Activated CD8-positive, alpha-beta memory T cell treated with anti-CD3 and anti-CD28 coated beads, Interleukin-2, amount 50 U/mL, for 4 hours (primary cell): ENCODE data around the gene LRMDA.

Experiments
- DNase-seq: peaks from one replicate; pipeline ENCODE4 v3.0.0-alpha.2; 2020

Gene LRMDA

DNA sequence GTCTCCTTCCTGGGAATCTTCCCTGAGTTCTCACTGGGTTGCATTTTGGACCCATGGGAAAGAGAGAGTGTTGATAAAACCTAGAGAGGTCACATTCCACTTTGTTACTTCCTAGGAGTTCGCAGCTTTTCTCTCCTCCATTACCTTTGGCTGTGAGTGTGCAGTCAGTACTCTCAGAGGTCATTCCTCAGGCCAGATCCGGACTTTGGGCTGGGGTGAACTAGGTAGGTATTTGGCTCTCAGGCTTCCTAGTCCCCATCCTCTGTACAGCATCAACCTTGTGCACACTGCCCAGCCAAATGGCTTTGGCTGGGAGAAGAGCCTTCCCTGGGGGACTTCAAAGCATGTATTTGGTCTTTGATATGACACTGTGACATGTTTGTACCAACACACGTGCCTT, 508.1 kb downstream of the LRMDA start:
- DNase-seq: no peak

DNA sequence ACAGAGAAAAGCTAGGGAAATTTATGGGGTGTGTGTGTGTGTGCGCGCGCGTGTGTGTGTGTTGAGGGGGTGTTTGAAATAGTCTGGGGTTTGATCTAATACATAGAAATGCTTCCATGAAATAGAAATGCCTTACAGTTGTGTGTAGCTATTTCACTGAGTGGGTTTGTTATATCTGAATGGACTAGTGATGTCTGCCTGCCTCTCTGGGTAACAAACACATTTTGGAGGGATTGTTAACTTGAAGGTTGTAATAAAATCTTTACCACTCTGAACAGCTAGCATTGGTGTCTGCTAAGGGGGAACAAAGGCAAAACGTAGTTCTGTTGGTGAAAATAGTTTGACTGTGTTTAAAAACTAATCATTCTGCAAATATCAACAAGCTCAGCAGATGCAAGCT, 509.3 kb downstream of the LRMDA start:
- no peak for DNase-seq

DNA sequence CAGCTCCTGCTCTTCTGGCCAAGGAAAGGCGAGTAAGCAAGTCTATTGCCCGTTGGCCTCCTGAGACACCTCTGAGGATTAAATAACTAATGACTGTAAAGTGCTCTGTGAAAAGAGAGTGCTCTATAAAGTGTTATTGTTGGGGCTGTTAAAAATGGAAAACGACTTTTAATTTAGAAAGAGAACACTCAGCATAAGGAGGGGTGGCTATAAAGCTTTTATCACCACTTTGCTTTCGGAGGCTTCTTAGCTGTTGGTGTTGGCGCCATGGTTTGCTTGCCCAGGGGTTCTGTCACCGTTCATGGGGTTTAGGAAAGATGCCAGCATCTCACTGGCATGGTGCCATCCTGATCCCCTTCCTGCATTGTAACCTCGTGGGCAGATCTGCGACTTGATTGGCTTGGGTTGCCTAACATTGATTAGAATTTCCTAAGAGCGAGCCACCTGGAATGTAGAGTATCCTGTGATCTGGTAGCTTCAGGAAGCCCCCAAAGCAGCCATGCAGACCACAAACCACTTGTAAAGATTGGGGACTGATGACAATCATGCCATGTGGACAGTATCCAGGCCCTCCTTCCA, 509.9 kb downstream of the LRMDA start:
- no peak for DNase-seq

DNA sequence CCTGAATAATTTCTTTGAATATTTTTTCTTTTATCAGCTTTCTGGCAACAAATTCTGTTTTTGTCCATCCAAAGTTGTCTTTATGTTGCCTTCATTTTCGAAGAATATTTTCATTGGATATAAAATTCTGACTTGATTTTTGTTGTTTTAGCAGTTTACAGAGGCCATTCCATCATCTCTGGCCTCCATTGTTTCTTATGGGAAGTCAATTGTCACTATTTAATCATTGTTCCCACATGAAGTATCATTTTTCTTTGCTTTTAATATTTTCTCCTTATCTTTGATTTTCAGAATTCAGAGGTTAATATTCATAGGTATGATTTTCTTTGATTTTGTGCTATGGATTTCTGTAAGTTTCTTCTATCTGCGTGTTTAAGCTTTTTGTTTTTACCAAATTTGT, 512.6 kb downstream of the LRMDA start:
- no peak for DNase-seq

DNA sequence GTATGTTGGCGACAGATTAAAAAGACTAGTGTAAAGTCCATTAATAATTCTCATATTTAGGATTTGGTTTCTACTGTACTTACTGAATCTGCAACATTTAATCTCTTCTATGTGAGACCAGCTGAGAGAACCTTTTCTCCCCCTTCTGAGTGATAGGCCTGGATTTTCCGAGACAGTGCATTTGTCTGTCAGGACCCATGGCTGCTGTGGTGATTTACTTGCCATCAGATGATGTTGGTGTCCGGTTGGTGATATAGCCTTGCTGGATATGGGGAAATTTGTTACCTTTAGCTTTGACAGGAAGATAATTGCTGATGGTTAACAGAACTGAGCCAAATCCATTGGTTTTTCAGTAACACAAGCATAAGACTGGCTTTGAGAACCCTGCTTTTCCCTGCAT, 517.2 kb downstream of the LRMDA start:
- DNase-seq: no peak

DNA sequence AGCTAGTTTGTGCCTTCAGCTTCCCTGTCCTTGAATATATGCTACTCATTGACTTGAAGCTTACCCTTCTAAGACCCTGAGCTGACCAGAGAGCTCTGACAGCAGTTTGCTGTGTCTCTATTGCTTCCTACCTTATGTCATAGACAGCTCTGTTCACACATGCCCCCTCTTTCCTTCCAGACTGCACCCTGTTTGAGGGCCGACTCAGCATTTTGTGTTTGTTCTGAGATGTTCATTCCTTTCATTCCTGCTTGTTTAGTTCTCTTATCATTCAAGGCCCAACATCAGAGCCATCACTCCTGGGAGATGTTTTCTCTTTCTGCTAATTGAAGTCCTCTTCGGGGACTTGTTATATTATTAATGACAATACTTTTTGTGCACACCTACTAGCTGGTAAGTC, 518.9 kb downstream of the LRMDA start:
- DNase-seq: no peak

DNA sequence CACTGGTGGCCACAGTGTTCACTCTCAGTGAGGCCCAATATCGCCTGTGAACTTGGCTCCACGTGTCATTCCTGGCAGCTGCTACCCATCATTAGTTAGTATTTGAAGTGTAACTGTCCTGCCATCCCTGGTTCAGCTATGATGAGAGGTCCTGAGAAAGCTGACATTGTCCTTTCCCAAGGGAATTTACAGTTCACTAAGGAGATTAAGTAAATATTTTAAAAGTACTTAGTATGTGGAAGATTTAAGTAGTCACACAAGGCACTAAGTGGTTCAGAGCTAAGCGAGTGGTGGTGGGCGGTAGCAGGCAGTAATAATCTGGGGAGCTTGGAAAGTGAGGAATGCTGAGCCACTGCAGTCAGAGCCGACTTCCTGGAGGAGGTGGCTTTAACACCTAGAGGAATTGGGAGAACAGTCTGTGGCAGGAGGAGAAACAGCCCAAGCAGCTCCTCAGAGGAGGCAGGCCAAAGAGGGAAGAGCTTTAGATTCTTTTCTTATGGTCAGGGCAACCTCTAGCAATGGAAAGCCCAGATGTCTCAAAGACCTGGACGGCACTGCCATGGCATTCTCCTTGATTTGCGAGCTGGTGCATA, 519.7 kb downstream of the LRMDA start:
- DNase-seq: no peak

DNA sequence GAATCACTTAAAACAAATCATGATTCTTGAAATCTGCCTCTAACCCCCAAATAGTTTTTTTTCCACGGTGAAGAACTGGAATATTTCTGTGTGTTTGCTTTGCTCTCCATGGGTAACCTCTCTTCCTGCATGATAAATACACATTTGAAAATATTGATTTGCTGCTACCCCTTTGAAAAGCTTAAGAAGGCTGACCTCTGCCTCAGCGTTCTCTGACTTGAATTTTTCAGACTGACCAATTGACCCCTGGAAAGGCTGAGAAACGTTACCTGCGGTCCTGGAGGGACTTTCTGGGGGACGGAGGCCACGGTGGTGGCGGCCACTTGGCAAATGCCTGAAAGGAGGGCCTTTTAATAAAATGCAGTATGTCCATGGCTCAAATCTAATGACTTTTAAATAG, 520.2 kb downstream of the LRMDA start:
- DNase-seq: no peak

DNA sequence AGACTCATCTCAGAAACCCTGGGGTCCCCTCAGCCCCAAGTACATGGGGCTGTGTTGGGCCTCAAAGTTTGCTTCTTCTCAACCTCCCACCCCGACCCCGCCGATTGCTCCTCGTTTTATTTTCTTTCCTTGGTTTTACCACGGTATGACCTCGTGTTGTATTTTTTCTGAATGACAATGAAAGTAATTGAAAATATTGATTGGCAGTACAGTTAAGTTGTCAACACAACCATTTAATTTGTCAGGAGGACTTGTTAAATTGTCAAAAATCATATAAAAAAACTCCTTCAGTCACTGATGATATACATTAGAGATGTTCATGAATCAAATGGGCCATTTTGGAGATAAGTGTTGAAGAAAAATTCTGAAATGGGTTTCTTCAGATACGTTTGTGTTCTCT, 520.7 kb downstream of the LRMDA start:
- no peak for DNase-seq

DNA sequence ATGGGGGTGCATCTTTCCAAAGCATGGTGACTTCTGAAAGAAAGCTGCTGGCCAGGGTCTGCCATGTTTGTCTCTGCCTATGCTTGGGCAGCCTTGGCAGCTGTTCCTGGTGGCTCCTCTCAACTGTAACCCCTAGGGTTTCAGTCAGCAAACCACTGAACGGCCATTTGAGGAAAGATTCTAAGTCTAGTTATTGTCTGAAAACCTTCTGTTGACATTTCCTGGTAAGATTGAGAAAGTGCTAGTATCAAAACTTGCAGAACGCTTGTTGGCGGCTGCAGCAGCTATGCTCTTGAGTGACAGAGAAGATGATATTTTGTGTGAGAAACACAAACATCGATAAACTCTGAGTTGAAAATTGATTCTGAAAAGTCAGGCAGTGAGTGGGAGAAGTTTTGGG, 523.1 kb downstream of the LRMDA start:
- DNase-seq: no peak

DNA sequence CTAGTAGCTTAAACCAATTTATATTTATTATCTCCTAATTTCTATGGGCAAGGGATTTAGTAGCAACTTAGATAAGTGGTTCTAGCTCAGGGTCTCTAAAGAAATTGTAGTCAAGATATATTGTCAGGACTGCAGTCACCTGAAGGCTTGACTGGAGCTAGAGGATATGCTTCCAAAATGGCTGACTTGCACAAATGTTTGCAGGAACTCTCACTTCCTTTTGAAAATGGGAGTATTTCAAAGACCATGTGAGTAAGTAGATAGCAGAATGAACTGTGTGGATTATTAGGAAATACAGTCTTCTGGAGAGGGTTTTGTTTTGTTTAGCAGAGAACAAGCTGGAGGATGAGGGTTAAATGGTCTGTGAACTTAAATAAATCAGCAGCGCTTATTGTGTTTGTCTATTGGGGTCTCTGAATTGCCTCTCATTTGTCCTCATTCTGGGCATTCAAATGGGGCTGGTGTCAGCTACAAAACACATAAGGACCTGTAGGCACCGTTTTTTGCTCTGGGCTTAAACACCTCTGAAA, 524.6 kb downstream of the LRMDA start:
- DNase-seq: no peak

DNA sequence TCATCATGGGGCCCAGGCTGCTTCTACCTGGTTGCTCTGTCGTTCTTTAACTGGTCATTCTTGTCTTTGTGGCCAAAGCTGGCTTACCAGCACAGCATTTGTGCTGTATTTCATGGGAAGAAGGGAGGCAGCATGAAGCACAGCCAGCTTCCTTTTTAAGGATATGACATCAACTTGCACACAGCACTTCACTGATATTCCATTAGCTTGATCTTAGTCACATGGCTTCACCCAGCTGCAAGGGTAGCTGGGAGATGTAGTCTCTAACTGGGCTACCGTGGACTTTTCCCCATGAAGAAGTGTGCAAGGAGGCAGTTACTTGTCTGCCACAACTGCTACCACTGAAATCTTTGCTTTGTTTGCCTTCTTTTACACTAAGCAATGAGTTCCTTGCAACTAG, 525.2 kb downstream of the LRMDA start:
- no peak for DNase-seq

DNA sequence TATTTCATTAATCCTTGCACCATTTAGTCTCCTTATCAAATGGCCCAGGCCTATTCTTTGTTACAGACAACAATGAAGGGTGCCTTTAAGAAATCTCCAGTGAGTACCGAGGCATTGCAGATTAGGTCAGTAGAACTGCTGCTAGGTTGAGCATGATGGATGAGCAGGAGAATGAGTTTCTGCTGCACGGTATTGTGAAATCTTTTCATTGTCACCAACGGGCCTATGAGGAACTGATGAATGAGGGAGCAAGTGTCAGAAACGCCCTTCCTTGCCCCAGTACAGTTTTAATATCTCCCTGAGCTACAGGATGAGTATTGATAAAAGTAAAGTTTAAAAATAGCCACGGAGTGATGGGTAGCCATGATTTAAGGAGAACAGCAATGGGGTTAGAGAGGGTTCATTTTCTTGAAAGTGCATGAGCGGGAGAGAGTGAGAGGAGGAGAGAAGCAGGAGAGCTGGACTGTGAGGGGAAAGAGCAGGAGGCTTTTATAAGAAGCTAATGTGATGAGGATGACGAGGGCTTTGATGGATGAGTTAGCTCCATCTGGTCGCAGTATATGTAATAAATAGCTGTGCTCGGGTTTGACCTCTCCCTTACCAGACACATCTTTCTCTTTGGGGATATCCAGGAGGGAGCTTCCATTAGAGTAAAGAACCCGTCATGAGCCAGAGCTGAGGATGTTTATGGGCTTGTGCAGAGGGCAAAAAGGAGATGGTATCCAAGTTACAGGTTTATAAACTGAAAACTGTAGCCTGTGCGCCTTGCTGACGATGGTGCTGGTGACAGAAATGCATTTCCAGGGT, 526.1 kb downstream of the LRMDA start:
- no peak for DNase-seq

DNA sequence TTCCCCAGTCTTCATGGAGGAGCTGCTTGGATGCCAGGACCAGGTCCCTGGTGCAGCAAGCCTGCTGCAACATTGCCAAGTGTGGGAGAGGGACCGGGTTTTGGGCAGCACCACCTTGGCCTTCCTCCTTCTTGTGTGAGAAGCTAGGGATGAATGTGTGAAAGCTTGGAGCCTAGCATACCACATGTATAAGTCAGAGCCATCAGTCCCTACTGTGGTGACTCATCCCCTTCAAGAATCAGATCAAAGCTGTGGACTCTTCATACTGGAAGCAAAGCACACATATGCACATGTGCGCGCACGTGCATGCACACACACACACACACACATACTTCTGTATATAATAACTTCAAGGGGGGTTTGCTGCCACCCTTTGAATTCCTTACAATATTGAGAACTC, 527.8 kb downstream of the LRMDA start:
- DNase-seq: no peak

DNA sequence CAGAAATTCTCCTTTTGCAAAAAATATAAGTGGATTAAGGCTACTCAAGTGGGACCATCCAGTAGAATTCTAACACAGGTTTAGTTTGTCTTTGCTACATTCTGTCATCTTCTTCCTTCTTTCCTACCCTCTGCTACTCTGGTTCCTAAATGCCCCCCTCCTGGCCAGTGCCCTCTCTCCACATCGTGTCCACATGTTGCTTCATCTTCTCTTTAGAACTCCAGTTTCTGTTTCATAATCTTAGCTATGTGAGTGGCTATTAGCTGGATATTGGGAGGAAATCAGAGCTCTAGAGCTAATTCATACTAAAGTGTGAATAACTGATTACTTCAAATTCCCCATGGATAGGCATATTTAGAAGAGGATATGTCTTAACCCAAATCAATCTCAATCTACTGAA, 528.5 kb downstream of the LRMDA start:
- no peak for DNase-seq

DNA sequence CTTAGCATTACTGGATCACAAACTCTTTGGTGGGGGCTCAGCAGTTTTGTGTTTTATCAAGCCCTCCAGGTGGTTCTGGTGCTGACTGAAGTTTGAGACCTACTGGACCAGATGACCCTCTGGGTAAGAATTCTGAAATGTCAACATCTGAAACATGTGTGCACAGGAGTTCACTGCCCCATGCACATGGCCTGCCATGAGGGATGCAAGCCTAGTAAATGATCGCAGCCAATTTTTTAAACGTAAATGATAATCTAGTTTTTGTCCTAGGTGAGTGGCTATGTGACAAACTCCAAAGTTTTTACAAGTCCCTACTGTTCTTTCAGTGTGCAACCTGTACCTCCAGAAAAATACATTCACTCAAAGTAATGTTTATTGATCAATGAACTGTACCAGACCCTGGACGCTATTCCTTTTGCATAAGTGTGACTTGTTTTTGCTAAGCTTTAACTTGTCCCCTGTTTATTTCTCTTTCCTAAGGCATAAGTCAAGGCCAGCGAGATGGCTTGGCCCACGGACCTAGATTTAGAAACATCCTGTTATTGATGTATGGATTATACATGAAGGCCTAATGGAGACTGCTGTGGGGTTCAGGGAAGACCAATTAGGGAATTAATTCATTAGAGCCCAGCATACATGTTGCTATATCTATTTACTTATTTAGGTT, 531.1 kb downstream of the LRMDA start:
- no peak for DNase-seq

DNA sequence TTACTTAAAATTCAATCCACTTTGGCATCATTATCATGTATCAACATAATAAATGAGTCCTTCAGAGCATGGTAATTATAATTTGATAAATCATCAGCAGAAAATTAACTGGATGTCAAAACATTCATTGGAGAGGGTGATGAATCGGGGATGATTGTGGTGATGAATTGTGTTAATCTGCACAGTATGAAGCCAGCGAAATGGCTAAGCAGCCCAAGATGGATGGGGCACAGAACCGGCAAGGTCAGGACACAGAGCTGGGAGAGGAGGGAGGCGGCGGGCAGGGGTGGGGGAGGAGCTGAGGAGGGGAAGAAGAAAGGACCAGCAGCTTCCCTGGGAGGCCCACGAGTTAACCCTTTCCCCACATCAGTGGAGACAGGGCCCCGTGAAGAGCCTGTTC, 536.1 kb downstream of the LRMDA start:
- DNase-seq: no peak

DNA sequence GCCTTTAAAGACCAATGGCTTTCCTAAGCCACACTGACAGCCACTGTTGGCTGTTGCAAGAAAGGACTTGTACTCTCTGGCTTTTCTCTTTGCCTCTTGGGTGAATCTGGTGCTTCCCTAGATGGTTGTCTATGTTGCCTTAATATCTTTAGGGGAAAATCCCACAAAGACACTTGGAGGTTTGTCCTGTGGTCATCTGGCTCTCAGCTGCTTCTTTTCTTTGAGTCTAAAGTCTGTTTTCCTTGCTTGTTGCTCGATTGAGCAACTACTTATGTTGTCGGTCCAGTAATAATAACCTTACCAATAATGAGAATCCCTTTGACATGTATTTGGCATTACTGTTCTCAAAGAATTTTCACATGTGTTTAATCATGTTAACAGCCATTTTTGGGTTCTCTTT, 537.6 kb downstream of the LRMDA start:
- DNase-seq: no peak

DNA sequence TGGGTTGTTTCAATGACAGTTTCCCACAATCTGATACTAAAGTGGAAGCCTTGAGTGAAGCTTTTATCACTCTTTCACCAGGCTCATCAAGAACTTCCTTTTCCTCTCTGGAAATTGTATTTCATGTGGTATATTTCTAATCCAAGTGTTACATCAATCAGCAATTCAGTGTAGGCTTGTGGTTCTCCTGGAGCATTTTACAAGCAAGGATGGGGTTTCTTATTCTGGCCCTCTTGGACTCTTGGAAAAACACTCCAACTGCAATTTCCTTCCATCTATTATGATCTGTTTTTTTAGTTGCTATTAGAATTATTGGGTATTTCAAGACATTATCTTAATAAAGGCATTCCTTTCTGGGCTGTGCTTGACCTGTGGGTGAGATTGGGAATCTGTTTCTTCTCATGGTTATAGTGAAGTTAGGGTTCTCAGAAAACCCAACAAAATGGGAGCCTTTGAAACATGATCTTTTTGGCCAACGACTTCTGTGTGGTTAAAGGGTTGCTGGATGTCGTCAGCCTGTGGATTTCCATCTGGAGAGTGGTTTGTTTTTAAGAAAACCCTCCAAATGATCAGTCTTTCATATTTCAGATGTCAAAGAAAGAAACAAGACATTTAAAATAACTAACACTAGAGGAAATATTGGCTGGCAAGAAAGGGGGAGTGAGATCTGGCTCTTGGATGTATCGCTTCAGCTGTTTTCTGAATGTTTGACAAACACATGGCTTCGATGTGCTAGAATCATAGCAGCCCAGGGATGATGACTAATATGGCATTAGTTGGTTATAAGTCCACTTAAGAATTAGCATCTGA, 540.2 kb downstream of the LRMDA start:
- no peak for DNase-seq

DNA sequence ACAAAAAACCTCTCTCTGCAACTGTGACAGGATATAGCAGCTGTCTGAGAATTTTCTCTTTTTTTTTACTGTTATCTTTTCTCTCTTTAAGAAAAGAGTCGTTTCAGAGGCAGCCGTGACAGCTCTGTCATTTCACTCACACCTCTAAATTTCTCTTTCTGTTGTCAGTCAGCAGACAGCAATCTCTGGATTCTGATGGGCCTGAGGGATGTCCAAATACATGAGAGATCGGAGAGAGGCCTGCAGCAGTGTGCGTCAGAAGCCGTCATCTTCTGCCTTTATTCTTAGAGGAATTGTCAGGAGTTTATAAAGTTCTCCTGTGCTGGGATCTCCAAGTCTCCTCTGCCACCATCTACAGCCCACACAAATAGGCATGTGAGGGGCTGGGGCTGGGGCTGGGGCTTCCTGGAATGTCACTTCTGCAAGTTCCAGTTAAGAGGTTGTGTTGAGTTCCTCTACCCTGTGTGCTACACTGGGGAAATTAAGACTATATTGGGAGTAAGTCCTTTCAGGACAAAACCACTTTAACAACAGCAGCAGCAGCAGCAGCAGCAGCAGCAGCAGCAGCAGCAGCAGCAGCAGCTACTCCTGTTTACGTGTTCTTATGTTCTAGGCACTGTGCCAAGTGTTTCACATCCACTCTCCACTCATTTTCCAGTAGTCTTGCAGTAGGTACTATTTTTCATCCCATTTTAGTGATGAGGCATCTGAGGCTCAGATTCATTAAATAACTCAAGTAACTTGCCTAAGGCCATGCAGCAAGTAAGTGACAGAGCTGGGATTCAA, 541.3 kb downstream of the LRMDA start:
- DNase-seq: no peak

DNA sequence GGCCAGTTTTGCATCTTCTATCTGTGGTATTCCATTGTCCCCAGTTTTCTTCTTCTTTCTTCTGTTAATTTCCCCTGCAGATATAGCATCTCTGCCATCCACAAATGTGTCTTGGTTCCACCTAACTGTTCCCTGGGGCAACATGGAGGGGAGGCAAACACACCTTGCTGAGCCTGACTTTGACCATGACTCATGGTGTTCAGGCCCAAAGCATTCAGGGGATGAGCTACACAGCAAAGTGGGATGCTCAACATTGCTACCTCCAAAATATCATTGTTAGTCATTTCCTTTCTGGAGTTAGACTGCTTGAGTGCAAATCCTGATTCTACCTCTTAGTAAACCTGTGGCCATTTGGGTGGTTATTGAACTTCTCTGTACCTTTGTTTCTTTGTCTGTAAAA, 542.7 kb downstream of the LRMDA start:
- no peak for DNase-seq

DNA sequence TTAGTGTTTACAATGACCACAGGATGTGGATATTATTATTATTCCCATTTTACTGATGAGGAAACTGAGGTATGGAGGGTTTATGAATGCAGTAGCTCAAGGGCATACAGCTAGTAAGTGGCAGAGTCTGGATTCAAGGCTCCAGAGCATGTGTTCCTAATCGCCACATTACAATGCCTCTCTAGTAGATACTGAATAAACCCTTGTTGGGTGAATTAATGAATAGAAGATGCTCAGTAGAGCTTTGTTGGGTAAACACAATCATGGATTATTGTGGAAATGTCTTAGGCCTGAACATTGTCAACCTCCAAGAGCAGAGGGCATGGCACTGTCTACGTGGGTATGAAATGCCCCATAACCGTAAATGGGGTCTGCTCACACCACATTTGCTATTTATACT, 545.3 kb downstream of the LRMDA start:
- DNase-seq: no peak
